Ovary (tissue), 3 donors: Measurements from ENCODE around the gene DRC7.

ENCODE experiments used
- POLR2A ChIP-seq: fragments of 450-650 bp; IDR thresholded peaks from one replicate; pipeline ENCODE4 v1.6.1; 2017; ENCODE audit warnings: antibody characterized with exemption, mild to moderate bottlenecking, moderate library complexity
- TF ChIP-seq, protein P1 (sequence below), 3 donors: fragments of 450-650 bp in 2 of 3; fragments of 200-600 bp in 1 of 3; IDR thresholded peaks; one replicate each; pipeline versions ENCODE4 v1.5.1 to v1.8.0; 2016 to 2022; ENCODE audit warnings: antibody characterized with exemption in 3 of 3, mild to moderate bottlenecking in 1 of 3
- donor health status: DM: no; HTN: no; CAD: no.

DNA sequence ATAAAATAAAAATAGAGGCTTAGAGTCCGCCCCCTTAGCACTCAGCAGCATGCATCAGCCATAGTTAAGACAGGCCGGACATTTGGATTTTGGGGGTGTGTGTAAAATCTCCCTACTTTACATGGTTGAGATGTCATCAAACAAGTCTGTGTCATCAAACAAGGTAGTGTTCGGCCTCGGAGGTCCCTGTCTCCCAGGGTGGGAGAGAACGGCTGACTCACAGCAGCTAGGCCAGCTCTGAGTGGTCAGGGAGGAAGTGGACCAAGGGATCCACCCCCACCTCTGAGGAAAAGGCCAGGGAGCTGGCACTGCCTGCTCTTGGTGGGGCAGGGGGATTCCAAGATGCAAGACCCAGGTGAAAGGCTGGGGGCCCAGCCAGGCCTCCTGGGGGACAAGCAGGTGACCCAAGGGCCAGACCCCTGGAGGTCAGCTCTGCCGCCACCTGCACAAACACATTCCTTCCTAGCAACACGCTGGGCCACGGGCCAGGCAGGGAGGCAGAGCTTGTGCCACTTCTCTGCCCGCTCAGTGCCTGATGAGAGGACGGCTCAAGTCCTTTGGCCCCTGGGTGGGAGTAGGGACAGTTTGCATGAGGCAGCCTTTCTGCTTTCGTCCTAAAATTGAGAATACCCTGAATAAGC is 79.2 kb downstream of the DRC7 start:
- TF ChIP-seq, protein P1, sequence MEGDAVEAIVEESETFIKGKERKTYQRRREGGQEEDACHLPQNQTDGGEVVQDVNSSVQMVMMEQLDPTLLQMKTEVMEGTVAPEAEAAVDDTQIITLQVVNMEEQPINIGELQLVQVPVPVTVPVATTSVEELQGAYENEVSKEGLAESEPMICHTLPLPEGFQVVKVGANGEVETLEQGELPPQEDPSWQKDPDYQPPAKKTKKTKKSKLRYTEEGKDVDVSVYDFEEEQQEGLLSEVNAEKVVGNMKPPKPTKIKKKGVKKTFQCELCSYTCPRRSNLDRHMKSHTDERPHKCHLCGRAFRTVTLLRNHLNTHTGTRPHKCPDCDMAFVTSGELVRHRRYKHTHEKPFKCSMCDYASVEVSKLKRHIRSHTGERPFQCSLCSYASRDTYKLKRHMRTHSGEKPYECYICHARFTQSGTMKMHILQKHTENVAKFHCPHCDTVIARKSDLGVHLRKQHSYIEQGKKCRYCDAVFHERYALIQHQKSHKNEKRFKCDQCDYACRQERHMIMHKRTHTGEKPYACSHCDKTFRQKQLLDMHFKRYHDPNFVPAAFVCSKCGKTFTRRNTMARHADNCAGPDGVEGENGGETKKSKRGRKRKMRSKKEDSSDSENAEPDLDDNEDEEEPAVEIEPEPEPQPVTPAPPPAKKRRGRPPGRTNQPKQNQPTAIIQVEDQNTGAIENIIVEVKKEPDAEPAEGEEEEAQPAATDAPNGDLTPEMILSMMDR (IDR thresholded peaks at IDR 0.05), result no peak
- TF ChIP-seq POLR2A, result no peak
